ENCODE data around the gene SLC44A1.
A peak's percentile ranks its signal among the peaks of the same experiment; 100 is the strongest.

Gene SLC44A1

DNA sequence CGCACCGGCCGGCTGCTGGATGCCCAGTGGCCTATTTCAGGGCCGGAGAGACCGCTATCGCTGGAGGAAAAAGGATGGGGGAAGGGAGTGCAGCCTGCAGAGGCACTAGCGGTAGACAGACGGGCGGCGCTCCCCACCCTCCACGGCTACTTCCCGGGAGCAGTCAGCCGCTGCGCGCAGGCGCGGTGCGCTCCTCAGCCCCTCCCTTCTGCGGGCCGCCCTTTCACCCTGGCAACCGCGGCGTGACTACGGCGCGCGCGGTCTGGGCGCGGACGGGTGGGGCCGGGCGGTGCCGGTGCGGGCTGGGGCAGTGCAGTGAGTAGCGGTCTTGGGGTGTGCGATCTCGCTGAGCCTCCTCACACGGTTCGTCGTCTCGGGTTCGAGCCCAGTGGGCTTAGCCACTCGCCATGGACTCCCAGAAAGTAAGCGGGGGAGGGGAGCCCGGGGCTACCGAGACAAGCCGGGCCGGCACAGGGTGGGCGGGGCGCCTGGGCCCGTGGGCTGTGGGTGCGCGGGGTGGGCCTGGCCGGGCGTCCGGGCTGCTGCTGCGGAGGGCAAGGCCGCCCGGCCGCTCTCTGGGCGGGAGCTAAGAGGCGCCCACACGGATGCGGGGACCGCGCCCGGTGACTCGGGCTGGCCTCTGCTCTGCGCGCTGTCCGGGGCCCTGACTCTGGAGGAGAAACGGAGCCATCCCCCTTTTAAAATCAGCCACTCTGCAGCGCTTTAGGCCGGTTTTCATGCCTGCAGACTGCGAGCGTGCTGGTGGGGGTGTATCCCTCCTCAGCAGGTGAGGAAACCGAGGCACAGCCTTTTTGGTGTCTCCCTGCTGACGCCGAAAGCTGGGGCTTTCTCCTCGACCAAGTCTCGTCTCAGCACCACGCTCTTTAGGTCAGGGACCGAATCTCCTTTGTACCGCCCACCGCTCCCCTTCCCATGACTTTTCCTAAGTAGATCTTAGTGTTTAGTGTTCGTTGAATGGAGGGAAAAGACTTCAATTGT is 203.7 kb downstream of the SLC44A1 start, which contains the start of gene FSD1L:
TSS of gene FSD1L (plus strand) at position 221 of the 999 bp plus-strand sequence. CDS start at position 408, 187 bp downstream.
- TF ChIP-seq, protein P1, sequence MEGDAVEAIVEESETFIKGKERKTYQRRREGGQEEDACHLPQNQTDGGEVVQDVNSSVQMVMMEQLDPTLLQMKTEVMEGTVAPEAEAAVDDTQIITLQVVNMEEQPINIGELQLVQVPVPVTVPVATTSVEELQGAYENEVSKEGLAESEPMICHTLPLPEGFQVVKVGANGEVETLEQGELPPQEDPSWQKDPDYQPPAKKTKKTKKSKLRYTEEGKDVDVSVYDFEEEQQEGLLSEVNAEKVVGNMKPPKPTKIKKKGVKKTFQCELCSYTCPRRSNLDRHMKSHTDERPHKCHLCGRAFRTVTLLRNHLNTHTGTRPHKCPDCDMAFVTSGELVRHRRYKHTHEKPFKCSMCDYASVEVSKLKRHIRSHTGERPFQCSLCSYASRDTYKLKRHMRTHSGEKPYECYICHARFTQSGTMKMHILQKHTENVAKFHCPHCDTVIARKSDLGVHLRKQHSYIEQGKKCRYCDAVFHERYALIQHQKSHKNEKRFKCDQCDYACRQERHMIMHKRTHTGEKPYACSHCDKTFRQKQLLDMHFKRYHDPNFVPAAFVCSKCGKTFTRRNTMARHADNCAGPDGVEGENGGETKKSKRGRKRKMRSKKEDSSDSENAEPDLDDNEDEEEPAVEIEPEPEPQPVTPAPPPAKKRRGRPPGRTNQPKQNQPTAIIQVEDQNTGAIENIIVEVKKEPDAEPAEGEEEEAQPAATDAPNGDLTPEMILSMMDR (IDR thresholded peaks at IDR 0.05), result no peak
- Histone ChIP-seq H3K36me3 (ENCODE audit: control insufficient read depth, insufficient read depth, low read length) (no peaks in the 10 kb centered on the region), H3K4me2 (ENCODE audit: low read length) (peak within 1 kb of the TSS; percentile 91), H3K79me2 (peaks cover 5% of the 10 kb centered on the region), H3K27ac (no peak within 1 kb of the TSS), H3K4me1 (peaks cover 2% of the 10 kb centered on the region), H3K27me3 (ENCODE audit: control insufficient read depth, insufficient read depth, low read length) (no peaks in the 10 kb centered on the region), H3K4me3 (ENCODE audit: low read depth, low read length) (peak within 1 kb of the TSS; percentile 73), H3K9me3 (ENCODE audit: control insufficient read depth, low read length) (no peaks in the 10 kb centered on the region), H3K9ac (no peak within 1 kb of the TSS), H2AFZ (peak within 1 kb of the TSS; percentile 81)

DNA sequence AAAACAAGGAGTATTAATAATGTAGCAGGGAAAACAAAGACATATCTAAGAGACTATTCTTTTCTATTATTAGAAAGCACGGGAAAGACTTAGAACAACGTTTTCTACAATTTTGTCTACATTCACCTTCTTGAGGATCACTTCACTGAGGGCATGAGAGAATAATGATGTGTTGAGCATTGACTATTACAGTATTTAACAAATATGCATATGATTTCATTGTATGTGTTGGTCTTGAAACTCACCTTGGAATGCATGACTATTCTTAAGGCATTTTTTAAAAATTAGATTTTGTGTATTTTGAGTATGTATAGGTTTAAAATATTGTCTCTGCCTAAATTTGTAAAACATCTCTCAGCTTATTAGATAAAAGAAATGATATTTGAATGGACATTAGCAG is 204.6 kb downstream of the SLC44A1 start:
- H3K4me3 ChIP-seq (ENCODE audit: low read depth, low read length), result peak overlapping the region; percentile 73
- no peaks in the 10 kb centered on the region for H3K9me3 ChIP-seq (ENCODE audit: control insufficient read depth, low read length)
- H3K79me2 ChIP-seq, result peaks cover 5% of the 10 kb centered on the region
- TF ChIP-seq, protein P1 (IDR thresholded peaks at IDR 0.05), result no peak
- no peak overlapping the region for H3K9ac ChIP-seq
- peak overlapping the region; percentile 91 for H3K4me2 ChIP-seq (ENCODE audit: low read length)
- no peak overlapping the region for H2AFZ ChIP-seq
- H3K36me3 ChIP-seq (ENCODE audit: control insufficient read depth, insufficient read depth, low read length), result no peaks in the 10 kb centered on the region
- no peak overlapping the region for H3K27ac ChIP-seq
- H3K4me1 ChIP-seq, result peaks cover 2% of the 10 kb centered on the region
- no peaks in the 10 kb centered on the region for H3K27me3 ChIP-seq (ENCODE audit: control insufficient read depth, insufficient read depth, low read length)

- Histone ChIP-seq H3K4me1 (peaks cover 5% of the 10 kb centered on the region), H3K27ac (no peak overlapping the region), H2AFZ (no peak overlapping the region), H3K79me2 (peaks cover 5% of the 10 kb centered on the region), H3K4me2 (ENCODE audit: low read length) (no peak overlapping the region), H3K4me3 (ENCODE audit: low read depth, low read length) (no peak overlapping the region), H3K9ac (no peak overlapping the region), H3K36me3 (ENCODE audit: control insufficient read depth, insufficient read depth, low read length) (no peaks in the 10 kb centered on the region), H3K9me3 (ENCODE audit: control insufficient read depth, low read length) (no peaks in the 10 kb centered on the region), H3K27me3 (ENCODE audit: control insufficient read depth, insufficient read depth, low read length) (no peaks in the 10 kb centered on the region)
- TF ChIP-seq, protein P1 (IDR thresholded peaks at IDR 0.05), result no peak
These were observed 207.7 kb downstream of the SLC44A1 start for GRCh38 chr9:105452185-105452584.

DNA sequence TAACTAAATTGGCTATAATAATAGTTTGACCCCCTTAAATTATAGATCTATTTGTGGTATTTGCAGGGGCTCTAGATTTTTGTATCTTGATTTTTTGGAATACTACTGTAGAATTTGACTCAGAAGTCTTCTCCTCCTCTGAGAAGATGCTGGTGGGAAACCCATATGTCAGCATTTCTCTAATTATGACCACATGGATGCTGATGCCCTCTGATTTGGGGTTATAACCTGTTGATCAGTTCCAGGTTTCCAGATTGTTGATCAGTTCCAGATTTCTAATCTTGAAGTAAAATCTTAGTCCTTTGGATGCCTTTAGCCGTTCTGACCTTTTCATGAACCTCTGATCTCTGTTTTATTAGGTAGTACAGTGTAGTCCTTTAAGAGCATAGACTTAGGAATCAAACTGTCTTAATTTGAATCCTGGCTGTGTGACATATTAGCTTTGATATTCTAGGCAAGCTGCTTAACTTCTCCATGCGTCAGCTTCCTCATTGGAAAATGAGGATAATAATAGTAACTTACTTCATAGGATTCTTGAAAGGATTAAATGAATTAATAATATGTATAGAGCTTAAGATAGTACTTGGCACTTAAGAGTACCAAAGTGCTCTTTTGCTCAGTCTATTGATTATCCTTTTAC is 211.5 kb downstream of the SLC44A1 start:
- H3K4me2 ChIP-seq (ENCODE audit: low read length), result no peak overlapping the region
- H3K9ac ChIP-seq, result no peak overlapping the region
- no peak overlapping the region for H3K27ac ChIP-seq
- no peak overlapping the region for H3K4me3 ChIP-seq (ENCODE audit: low read depth, low read length)
- H3K4me1 ChIP-seq, result peaks cover 3% of the 10 kb centered on the region
- peaks cover 3% of the 10 kb centered on the region for H3K79me2 ChIP-seq
- H3K36me3 ChIP-seq (ENCODE audit: control insufficient read depth, insufficient read depth, low read length), result no peaks in the 10 kb centered on the region
- TF ChIP-seq, protein P1 (IDR thresholded peaks at IDR 0.05), result no peak
- no peaks in the 10 kb centered on the region for H3K27me3 ChIP-seq (ENCODE audit: control insufficient read depth, insufficient read depth, low read length)
- H2AFZ ChIP-seq, result no peak overlapping the region
- no peaks in the 10 kb centered on the region for H3K9me3 ChIP-seq (ENCODE audit: control insufficient read depth, low read length)

Data from parathyroid adenoma (tissue), 2 donors.